ENCODE results near the gene PKP1. TPM values are rescaled to one million over a fixed set of nuclear protein-coding genes. Genes with fewer than 3 reads are reported as not detected.

The PKP1 gene
- total RNA-seq, 1 donor from 2014 or later: 409 TPM

GRCh38 chr1:201334325-201335173 lies 51.2 kb downstream of the PKP1 start:
- Histone ChIP-seq H3K27ac (no peak overlapping the region), H3K9me3 (no peaks in the 10 kb centered on the region), H3K36me3 (no peaks in the 10 kb centered on the region), H3K4me1 (peaks cover 17% of the 10 kb centered on the region), H3K4me3 (no peak overlapping the region), H3K27me3 (no peaks in the 10 kb centered on the region)
- TF ChIP-seq POLR2A (IDR thresholded peaks at IDR 0.05) (no peak), CTCF (IDR thresholded peaks at IDR 0.05) (no peak), POLR2AphosphoS5 (IDR thresholded peaks at IDR 0.05; ENCODE audit: insufficient read depth in 1 of 2, low read depth in 1 of 2) (no peak)
- intact Hi-C loops (cut with DNase I): no loop called here
- no peak for DNase-seq (ENCODE audit: extremely low spot score in 2 of 2)

- no peak overlapping the region for H3K27ac ChIP-seq
- H3K9me3 ChIP-seq: no peaks in the 10 kb centered on the region
- intact Hi-C loops (cut with DNase I): no loop called here
- TF ChIP-seq CTCF (IDR thresholded peaks at IDR 0.05) (no peak), POLR2AphosphoS5 (IDR thresholded peaks at IDR 0.05; ENCODE audit: insufficient read depth in 1 of 2, low read depth in 1 of 2) (no peak), POLR2A (IDR thresholded peaks at IDR 0.05) (no peak)
- no peak for DNase-seq (ENCODE audit: extremely low spot score in 2 of 2)
- peaks cover 13% of the 10 kb centered on the region for H3K4me1 ChIP-seq
- no peaks in the 10 kb centered on the region for H3K27me3 ChIP-seq
- no peaks in the 10 kb centered on the region for H3K36me3 ChIP-seq
- no peak overlapping the region for H3K4me3 ChIP-seq
Observed at GRCh38 chr1:201335174-201335870, 52.0 kb downstream of the PKP1 start.

GRCh38 chr1:201335901-201336300 lies 52.6 kb downstream of the PKP1 start:
- H3K27ac ChIP-seq: no peak overlapping the region
- TF ChIP-seq POLR2AphosphoS5 (IDR thresholded peaks at IDR 0.05; ENCODE audit: insufficient read depth in 1 of 2, low read depth in 1 of 2) (no peak), CTCF (IDR thresholded peaks at IDR 0.05) (no peak), POLR2A (IDR thresholded peaks at IDR 0.05) (no peak)
- no peak overlapping the region for H3K4me3 ChIP-seq
- H3K27me3 ChIP-seq: no peaks in the 10 kb centered on the region
- peaks cover 13% of the 10 kb centered on the region for H3K4me1 ChIP-seq
- DNase-seq (ENCODE audit: extremely low spot score in 2 of 2): no peak
- intact Hi-C loops (cut with DNase I): no loop called here
- H3K36me3 ChIP-seq: no peaks in the 10 kb centered on the region
- no peaks in the 10 kb centered on the region for H3K9me3 ChIP-seq

GRCh38 chr1:201336711-201337450 lies 53.6 kb downstream of the PKP1 start:
- TF ChIP-seq POLR2AphosphoS5 (IDR thresholded peaks at IDR 0.05; ENCODE audit: insufficient read depth in 1 of 2, low read depth in 1 of 2): no peak
- TF ChIP-seq POLR2A (IDR thresholded peaks at IDR 0.05): no peak
- no peak for TF ChIP-seq CTCF (IDR thresholded peaks at IDR 0.05)

More at GRCh38 chr1:201336711-201337450, 53.6 kb downstream of the PKP1 start:
- no peaks in the 10 kb centered on the region for H3K36me3 ChIP-seq
- no peaks in the 10 kb centered on the region for H3K27me3 ChIP-seq
- H3K27ac ChIP-seq: no peak overlapping the region
- H3K9me3 ChIP-seq: no peaks in the 10 kb centered on the region
- no peak overlapping the region for H3K4me3 ChIP-seq
- H3K4me1 ChIP-seq: peaks cover 13% of the 10 kb centered on the region
- DNase-seq (ENCODE audit: extremely low spot score in 2 of 2): no peak
- intact Hi-C loops (cut with DNase I): no loop called here
